GM18858 (cell line): Measurements from ENCODE around the gene LPAR2.
A peak's percentile ranks its signal among the peaks of the same experiment; 100 is the strongest.
"Not testable (repeated sequence)": the region's sequence is repeated elsewhere in the genome, so short reads cannot be mapped to it uniquely, and the experiment has no call there.

ENCODE experiments used
- ATAC-seq: cut with Tn5 transposase; IDR thresholded peaks from one replicate; pipeline ENCODE4 v1.9.1; 2021; ENCODE audit not compliant: unreplicated experiment

Gene LPAR2

DNA sequence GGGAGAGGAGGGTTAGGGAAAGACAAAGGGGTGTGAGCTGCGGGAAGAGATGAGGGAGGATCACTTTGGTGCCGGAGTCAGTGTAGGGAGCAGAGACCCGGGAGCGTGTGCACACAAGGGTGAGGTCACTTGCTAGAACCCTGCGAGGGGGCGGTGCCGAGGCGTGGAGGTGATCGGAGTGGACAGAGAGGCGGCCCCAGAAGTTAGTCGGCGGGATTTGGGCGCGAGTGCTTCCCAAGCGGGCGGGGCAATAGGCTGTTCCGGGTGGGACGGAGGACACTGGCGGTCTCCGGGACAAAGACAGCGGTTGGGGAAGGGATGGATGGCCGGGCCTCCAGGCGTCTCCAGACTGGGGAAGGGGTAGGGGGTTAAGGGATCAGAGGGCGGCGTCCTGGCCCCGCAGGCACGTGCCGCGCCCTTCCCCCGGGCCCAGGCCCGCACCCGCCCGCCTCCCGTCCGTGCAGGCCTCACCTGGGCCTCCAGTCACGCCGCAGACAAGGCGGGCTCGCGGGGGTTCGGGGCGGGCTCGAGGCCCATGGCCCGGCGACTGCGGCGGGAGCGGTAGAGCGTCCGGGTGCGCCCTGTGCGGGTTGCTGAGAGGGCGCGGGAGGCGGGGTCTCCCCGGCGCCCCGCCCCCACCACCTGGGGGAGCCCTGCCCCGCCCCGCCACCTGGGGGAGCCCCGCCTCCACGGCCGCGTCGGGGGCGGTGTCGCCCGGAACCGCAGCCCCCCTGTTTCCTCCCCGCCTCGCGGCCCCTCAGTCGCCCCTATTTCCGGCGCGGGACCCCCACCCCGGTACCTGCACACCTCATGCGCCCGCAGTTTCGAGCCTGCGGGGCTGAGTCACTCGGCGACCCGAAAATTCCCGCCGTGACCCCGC, at the start of gene LPAR2:
LPAR2 (minus strand) TSS at position 600 of the 880 bp plus-strand sequence. CDS start 945 bp downstream, outside the sequence.
- ATAC-seq: no peak

DNA sequence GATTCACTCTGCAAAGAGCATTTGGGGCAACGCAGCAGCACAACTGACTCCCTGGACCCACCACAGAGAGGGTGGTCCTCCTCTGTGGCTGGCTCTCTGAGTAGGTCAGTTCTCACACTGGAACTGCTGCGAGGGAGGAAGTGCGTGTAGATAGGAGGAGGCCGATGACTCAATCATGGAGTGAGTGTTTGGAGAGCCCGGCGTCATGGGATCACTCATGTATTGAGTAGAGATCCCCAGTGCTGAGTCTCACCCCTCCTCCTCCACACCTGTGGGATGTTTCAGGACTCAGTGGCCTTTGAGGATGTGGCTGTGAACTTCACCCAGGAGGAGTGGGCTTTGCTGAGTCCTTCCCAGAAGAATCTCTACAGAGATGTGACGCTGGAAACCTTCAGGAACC, 49.6 kb upstream of the LPAR2 start:
- ATAC-seq: no peak

DNA sequence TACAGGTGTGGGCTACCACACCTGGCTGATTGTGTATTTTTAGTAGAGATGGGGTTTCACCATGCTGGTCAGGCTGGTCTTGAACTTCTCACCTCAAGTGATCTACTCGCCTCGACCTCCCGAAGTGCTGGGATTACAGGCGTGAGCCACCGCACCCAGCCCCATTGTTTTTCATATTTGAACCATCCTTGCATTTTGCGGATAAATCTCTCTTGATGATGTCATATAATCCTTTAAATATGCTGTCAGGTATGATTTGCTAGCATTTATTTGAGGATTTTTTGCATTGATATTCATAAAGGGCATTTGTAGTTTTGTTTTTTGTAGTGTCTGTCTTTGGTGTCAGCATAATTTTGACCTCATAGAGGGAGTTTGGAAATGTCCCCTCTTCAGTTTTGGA, 46.3 kb upstream of the LPAR2 start:
- no peak for ATAC-seq

DNA sequence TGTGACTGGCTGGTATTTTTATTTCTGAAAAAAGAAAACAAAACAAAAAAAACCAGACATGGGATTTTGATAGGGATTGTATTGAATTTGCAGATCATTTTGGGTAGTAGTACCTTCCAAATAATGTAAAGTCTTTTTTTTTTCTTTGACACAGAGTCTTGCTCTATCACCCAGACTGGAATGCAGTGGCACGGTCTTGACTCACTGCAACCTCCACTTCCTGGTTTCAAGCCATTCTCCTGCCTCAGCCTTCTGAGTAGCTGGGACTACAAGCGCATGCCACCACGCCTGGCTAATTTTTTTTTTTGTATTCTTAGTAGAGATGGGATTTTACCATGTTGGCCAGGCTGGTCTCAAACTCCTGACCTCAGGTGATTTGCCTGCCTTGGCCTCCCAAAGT, 44.8 kb upstream of the LPAR2 start:
- no peak for ATAC-seq

DNA sequence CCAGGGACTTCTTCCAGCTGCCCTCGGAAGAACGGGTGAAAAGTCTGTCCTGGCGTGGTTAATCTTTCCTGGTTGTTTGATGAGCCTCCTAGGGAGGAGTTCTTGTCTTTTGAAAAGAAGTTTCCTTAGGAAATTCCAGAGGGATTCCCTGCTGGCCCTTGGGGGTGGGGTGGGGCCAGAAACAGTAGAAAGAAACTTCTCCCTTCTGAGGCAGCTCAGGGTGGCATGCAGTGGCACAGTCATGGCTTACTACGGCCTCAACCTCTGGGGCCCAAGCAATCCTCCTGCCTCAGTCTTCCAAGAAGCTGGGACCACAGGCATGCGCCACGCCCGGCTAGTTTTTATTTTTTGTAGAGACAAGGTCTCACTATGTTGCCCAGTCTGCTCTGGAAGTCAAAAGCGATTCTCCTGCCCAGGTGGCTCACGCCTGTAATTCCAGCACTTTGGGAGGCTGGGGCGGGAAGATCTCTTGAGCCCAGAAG, 42.1 kb upstream of the LPAR2 start:
- ATAC-seq: no peak

DNA sequence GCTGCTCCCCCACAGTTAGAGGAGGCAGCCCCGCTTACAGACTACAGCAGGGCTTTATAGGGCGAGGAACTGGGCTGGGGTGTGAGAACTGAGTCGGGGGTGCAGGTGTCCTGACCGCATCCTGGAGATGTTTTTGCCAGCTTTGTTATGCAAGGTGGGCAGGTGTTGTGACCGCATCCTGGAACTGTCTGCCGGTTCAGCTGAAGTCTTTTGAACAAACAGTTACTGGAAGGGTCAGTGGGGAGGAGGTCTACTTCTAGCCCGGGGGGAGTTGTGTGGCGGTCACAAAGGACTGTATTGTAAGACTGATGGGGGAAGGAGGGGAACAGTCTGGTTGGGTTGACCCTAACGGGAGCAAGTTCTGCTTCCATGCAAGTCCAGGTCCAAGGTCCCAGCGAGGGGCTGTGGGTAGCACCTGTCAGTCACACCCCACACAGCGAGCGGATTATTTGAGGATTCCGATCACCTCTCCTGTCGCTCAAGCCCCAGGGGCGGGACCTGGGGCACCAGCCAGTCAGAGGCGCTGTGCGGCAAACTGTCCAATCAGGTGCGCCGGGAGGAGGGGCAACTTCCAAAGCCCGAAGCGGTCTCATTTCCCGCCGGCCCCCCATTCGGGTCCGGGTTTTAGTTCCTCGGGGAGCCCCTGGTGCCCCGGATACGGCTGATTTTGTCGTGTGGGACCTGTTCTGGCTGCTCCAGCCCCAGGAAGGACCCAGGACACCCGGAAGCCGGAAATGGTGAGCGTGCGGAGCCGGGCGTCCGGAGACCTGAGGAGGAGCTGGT, 40.4 kb upstream of the LPAR2 start, which contains the start of gene ZNF101:
ZNF101 (plus strand) TSS at position 610 of the 783 bp plus-strand sequence; CDS start at position 735, 125 bp downstream.
- peak; percentile 63 for ATAC-seq

DNA sequence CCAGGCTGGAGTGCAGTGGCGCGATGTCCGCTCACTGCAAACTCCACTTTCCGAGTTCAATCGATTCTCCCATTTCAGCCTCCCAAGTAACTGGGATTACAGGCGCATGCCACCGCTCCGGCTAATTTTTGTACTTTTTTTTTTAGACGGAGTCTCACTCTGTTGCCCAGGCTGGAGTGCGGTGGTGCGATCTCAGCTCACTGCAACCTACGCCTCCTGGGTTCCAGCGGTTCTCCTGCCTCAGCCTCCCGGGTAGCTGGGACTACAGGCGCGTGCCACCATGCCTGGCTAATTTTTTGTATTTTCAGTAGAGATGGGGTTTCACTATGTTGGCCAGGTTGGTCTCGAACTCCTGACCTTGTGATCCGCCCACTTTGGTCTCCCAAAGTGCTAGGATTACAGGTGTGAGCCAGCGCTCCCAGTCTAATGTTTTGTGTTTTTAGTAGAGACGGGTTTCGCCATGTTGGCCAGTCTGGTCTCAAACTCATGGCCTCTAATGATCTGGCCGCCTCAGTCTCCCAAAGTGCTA, 37.5 kb upstream of the LPAR2 start:
- ATAC-seq: not testable (repeated sequence)

DNA sequence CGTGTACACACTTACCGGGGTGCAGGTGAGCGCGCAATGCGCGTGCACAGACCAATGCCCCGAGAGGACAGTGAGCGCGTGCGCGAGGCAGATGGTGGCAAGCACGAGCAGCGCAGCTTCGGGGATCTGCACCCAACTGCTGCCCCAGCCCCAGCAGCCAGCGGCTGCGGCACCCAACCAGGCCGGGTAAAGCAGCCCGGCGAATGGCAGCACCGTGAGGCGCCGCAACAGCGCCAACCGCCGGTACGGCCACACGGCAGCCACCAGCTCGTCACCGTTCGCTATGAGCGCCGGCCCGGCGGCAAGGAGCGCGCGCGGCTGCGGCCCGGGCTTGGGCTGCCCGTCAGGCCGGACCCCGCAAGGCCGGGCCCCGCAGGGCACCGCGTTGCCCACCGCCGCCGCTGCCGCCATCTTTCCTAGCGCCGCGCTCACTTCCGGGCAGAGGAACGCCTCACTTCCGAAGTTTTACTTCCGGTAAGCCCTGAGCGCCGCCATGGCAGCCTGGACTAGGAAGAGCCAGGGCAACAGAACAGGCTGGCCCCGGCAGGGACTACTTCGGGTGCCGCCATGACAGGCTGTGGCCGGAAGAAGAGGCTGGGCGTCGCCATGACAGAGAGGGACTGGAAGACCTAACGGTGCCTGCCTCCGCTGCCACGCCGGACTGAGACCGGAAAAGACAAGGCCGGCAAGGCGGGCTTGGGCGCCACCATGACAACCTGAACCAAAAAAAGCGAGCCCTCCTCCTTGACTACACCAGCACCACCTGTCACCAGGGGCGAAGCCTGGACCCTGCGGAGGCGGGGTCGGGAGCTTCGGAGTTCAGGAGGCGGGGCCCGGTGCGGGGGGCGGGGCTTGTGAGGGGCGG, 35.5 kb upstream of the LPAR2 start, which contains the start of gene ATP13A1:
ATP13A1 (minus strand) TSS at position 421 of the 865 bp plus-strand sequence; CDS start at position 411, 10 bp downstream.
- ATAC-seq: peak; percentile 59

DNA sequence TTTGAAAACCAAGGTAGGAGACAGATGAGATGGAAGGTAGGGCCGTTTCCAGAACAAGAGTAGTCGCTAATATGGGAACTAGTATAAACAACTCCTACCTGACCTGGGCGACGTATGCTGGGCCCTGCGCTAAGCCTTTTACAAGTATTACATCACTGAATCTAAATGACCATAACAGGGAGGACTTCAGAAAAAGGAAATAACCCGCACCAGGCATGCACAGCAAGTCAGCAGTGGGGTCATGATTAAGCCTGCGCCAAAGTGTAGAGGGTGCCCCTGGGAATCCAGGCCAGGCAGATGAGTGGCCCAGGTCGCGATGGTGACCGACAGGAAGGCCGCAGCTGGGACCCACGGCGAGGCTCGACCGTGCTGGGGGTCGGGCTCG, 34.8 kb upstream of the LPAR2 start:
- ATAC-seq: no peak

DNA sequence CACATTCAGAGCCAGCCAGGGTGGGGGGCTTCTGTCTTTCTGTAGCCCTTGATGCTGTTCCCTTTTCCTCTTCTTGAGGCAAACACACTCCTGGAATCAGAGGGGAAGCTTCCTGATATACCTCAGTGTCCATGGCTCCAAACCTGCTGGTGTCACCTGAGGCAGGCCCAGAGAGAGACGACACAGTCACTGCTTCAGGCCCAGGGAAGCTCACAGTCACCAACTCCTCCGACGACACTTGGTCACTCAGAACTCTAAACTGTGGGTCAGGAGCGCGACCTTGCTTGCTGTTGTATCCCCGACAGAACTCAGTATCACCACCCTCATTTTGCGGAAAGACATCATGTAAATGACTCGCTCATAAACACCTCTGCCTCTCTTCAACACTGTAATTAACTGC, 34.3 kb upstream of the LPAR2 start:
- no peak for ATAC-seq

DNA sequence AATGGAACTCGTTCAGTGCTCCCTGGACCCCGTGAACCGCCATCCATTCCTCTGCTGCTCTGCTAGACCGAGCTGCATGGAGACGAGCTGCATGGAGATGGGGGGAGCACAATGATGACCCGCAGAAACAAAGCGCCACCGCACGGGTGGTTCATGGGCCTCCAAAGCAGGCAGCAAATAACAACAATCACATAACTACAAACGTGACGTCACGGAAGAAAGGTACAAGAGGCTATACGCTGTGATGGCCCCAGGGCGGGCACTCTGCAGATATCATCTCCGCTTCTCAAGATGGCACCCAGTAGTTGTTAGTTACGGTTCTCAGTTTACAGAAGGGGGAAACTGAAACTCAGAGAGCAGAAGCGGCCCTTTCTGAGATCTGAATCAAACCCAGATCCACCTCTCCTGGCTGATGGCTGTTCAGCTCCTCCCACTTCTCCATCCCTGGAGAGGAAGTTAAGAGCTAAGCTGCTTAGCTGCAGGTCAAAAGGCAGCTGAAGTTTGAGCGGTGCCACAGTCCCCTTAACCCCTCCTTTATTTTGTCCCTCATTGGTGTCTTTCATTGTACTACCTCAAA, 33.7 kb upstream of the LPAR2 start:
- peak; percentile 40 for ATAC-seq

DNA sequence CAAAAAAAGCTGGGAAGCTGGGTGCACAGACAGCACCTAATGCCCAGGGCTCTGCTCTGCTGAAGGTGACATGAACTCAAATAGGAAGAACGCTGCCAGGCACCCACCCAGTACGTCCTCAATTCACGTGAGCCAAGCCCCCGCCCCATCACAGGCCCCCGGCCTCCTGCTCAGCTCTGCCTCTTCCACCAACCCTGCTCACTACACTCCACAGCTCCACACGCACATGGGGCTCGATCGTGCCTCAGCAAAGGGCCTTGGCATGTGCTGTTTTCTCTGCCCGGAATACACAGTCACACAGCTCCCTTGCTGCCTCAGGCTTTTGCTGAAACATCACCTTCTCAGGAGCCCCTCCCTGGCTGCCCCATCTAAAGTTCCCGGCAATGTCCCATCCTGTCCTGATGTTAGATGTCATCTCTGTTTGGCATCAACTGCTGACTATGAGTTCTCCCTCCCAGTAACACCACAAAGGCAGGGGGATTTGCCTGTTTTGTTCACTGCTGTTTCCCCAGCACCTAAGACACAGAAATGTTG, 33.2 kb upstream of the LPAR2 start:
- ATAC-seq: no peak

DNA sequence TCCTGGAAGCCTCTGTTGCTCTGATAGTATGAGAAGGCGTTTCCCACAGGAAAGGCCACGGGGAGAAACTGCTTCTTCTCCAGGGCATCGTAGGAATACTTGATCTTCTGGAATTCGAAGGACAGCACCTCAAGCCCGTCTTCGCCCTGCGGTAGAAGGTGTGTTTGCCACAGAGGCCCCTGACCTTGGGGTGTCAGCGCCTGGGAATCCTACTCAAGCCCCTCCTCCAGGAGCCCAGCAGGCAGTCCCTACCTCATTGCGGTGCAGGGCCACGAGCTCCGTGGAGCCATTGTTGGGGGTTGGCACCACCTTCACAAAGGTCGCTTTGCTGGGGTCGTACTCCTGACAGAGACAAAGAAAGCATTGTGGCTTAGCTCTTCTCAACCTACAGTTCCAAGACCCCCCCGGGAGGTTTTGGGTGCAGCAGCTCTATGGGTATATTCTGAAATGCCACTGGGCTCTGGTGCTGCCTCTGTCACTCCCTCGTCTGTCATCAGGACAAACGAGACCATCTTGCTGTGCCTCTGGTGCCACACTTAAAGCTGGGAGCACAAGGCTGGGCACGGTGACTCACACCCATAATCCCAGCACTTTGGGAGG, 31.7 kb upstream of the LPAR2 start:
- ATAC-seq: no peak

DNA sequence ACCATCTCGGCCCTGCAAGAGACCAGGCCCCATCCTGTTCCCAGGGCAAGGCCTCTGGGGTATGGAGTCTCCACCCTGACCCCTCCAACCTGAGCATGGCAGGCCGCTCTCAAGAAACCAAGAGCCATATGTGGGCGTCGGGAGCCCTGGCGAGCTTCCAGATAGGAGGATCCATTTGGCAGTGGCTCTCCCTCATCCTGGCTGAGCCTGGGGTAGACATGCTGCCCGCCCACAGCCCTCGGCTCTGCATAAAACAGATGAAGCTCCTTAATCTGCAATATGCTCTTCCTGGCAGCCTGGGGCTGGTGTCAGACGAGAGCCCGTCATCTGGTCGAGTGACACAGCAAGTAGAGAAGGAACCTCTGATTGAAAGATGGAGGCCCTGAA, 29.4 kb upstream of the LPAR2 start:
- no peak for ATAC-seq

DNA sequence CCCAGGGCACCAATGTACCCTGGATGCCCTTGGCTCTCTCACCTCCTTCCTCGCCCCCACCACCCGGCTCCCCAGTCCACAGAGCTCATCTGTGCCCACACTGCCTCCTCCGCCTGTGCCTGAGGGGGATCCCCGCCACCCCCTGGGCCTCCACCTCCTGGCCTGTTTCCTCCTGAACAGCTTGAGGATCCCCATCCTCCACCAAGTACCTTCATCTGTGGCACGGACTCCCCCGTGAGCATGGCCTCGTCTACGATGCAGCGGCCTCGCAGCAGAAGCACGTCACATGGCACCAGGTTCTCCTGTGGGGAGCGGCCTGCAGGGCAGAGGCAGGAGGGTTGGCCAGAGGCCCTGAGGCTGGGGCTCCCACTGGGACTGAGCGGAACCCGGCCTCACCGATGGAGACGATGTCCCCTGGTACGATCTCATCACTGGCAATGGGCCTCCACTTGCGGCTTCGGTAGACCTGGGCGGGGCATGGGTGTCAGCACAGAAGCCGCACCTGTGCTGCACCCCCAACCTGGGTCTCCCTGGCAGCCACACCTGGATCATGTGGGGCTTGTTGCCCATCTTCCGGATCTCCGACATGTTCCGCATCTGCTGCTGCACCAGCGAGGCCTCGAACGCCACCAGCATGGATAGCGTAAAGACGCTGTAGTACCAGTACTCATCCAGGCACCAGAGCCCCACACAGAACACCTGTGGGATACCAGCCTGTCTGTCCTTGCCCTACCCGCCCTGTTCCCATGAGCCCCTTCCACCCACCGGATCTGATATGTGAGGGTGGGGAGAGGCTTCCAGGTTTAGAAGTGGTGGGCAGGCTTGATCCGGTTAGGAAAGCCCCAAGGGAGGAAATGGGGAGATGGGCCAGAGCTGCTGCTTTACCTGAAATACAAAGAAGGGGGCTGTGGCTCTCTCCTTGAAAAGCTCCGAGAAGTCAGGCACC, 28.7 kb upstream of the LPAR2 start:
- no peak for ATAC-seq

DNA sequence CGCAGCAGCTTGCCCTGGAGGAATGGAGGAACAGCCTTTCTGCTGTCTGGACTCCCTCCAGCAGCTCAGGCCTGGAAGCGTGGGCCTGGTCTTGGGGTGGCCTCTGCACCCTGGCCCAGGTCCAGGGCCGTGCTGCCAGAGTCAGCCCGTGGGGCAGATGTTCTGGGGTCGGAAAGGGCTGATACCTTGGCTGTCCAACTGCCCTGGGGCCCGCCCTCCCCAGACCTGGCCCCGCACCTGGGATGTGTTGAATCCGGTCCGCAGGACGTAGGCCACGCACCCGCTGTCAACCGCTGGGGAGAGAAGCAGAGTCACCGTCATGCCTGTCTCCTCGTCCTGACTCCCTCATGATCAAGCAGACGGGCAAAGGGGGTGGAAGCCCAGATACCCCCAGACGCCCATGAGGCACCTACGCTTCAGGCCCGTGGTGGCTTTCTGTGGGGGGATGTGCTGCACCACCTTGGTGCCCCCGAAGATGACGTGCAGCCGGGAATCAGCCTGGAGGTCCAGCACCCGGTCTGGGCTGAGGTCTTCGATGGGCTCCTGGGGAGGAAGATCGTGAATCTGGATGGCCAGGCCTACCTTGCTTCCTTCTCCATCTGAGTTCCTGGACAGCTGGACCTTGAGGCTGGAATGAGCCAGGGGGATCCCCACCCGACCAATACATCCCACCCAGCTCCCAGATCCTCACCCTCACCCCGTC, 27.8 kb upstream of the LPAR2 start:
- ATAC-seq: no peak

DNA sequence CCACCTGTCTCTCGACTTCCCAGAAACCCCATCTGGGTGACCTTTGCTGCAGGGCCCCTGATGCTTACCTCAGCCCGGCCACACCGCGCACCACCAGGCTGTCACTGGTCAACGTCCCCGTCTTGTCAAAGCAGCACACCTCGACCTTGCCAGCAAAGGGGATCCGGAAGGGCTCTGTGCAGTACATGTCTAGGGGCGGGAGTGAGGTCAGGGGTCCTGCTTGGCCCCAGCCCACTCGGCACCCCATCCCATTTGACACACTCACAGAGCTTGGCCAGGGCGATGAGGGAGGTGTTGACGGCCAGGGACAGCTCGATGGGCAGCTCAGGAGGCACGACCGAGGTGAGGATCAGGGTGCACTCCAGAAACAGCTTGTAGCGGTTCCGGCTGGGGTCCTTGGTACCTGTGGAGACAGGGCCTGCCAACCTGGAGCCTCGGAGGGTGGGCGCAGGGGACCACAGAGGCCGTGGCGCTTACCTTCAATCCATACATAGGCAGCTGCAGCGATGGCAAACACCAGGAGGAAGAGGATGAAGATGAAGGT, 27.1 kb upstream of the LPAR2 start:
- no peak for ATAC-seq
